ENCODE measurements around the gene SRP9.

Gene SRP9

DNA sequence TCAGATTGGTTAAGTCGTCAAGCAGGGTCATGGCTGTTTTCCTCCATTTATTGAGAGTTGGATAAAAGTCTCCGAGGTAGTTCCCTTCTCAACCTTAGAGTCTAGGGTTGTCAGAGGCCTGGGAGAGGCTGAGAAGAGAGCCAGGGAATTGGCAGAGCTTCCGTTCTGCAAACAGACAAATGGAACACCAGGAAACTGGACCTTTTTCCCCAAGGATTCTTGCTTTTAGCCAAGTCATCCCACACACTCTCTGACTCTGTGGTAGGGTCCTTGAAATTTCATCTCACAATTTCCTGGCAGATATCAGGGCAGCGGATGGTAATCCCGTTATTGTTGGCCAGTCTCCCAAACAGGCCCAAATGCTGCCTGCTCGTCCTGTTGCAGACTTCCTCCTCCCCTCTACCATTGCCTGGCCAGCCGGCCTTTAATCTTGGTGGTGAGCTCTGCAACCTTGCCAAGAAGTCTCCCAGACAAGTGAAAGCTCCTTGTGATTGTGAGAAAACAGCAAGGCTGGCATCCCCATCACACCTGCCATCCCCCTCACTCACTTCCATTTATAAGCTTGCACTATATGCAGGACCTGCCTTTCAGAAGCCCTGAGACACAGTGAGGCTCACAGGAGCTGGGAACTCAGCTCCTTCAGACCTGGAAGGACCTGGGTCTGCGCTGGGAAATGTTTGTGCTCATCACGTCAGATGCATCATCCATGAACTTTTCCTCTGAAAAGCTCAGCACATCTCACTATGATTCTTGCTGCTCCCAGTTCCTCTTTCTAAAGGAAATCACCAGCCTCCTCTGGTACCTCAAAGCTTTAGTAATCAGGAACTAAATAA is 13.7 kb upstream of the SRP9 start:
- no peaks in the 10 kb centered on the region for H3K9me3 Mint-ChIP-seq
- intact Hi-C loops (cut with micrococcal nuclease), result no loop called here
- no peak overlapping the region for H3K4me3 Mint-ChIP-seq
- H3K27ac Mint-ChIP-seq, result peak overlapping the region; percentile 80
- H3K27me3 Mint-ChIP-seq, result no peaks in the 10 kb centered on the region
- H3K4me1 Mint-ChIP-seq (ENCODE audit: low read depth), result peaks cover 18% of the 10 kb centered on the region
- no peaks in the 10 kb centered on the region for H3K36me3 Mint-ChIP-seq (ENCODE audit: low read depth)

DNA sequence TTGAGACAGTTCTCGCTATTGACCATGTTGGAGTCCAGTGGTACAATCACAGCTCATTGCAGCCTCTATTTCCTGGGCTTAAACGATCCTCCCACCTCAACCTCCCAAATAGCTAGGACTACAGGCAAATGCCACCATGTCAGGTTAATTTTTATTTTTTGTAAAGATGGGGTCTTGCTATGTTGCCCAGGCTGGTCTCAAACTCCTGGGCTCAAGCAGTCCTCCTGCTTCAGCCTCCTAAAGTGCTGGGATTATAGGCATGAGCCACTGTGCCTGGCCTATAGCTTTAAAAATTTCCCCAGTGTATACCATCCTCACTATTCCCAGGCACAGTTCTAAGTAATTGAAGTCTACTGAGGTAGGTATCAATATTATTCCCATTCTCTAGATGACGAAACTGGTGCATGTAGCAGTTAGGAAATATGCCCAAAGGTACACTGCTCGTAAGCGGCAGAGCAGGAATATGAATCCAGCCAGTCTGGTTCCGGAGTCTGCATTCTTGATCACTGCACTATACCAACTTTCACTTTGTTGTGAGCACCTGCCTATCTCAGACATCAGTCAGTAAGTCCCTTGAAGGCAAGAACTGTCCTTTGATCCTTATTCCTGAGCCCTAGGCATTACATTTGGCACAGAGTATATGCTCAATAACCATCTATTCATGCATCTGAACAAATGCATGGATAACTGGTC is 11.5 kb upstream of the SRP9 start:
- Mint-ChIP-seq H3K36me3 (ENCODE audit: low read depth) (no peaks in the 10 kb centered on the region), H3K27ac (peak overlapping the region; percentile 41), H3K4me3 (no peak overlapping the region), H3K27me3 (no peaks in the 10 kb centered on the region), H3K9me3 (no peaks in the 10 kb centered on the region), H3K4me1 (ENCODE audit: low read depth) (peaks cover 25% of the 10 kb centered on the region)
- intact Hi-C loops (cut with micrococcal nuclease), result no loop called here

DNA sequence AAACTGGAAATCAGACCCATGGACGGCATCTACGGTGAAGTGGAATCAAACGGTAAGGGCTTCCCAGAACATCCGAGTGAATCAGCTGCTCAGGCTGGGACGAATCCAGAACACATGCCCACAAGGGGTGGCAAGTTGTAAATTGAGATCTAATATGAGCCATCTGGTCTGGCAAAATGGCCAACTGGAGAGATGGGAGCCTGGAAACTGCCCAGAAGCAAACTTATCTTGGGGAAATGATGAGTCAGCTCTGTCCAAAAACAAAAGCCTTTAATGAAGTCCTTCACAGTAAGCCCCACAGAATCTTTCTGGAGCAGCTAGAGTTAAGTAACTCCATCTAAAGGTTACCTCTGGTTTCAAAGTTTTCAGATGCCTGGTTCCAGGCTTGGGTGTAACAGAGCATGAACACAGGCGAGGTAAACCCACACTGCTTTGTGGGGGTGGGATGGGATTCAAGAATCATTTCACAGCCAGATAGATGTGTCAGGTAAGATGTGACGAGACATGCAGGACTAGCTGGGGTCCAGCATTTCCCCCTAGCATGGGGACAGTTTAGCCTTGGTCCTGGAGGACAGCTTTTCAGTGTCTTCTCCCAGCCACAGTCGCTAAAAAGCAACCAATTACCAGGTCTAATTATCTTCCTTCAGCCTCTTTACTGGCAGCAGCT is 10.5 kb upstream of the SRP9 start:
- Mint-ChIP-seq H3K27ac (peak overlapping the region; percentile 41), H3K4me1 (ENCODE audit: low read depth) (peaks cover 25% of the 10 kb centered on the region), H3K9me3 (no peaks in the 10 kb centered on the region), H3K27me3 (no peaks in the 10 kb centered on the region), H3K4me3 (no peak overlapping the region), H3K36me3 (ENCODE audit: low read depth) (no peaks in the 10 kb centered on the region)
- intact Hi-C loops (cut with micrococcal nuclease), result no loop called here

GRCh38 chr1:225767634-225768540 is 9.7 kb upstream of the SRP9 start:
- H3K9me3 Mint-ChIP-seq, result no peaks in the 10 kb centered on the region
- H3K27me3 Mint-ChIP-seq, result no peaks in the 10 kb centered on the region
- peaks cover 25% of the 10 kb centered on the region for H3K4me1 Mint-ChIP-seq (ENCODE audit: low read depth)
- intact Hi-C loops (cut with micrococcal nuclease), result no loop called here
- H3K27ac Mint-ChIP-seq, result peak overlapping the region; percentile 41
- no peak overlapping the region for H3K4me3 Mint-ChIP-seq
- H3K36me3 Mint-ChIP-seq (ENCODE audit: low read depth), result no peaks in the 10 kb centered on the region

DNA sequence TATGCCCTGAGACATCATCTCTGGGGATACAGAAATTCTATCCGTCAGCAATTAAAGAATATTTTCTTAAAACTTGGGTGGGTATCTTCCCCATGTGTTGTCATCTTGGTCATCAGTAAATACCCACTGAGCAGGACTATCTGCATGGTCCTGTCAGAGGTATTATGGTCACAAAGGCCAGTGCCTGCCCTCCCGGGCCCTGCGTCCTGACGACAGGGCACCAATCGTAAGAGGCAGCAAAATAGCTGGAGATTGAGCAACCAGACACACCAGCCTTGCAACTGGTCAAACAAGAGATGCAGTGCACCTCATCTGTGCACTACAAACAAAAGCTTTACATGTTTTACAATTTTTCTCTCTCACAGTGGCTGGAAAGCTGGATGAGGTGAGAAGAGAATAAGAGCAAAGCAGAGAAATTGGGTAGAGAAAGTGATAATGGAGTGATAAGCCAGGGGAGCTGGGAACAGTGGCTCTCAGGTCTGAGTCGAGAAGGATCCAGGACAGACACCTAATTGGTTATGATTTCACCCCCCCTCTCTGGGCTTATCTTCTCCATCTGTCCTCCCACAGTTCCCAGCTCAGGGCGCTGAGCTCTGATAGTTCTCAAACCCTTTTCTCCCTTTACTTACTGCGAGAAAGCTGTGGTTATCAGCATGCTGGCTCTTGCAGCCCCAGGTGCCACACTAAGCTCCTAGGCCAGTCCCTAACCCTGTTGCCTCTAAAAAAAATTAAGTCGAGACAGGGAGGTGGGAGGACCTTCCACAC is 8.8 kb upstream of the SRP9 start:
- H3K36me3 Mint-ChIP-seq (ENCODE audit: low read depth), result no peaks in the 10 kb centered on the region
- H3K4me1 Mint-ChIP-seq (ENCODE audit: low read depth), result peaks cover 20% of the 10 kb centered on the region
- H3K4me3 Mint-ChIP-seq, result no peak overlapping the region
- H3K9me3 Mint-ChIP-seq, result no peaks in the 10 kb centered on the region
- intact Hi-C loops (cut with micrococcal nuclease), result no loop called here
- peaks cover 3% of the 10 kb centered on the region for H3K27me3 Mint-ChIP-seq
- H3K27ac Mint-ChIP-seq, result no peak overlapping the region

- no peak overlapping the region for H3K4me3 Mint-ChIP-seq
- intact Hi-C loops (cut with micrococcal nuclease), result loop anchor here (5.0 to 10.0 kb wide), 4 partner anchors 115 to 635 kb away; partner anchors contain the start of genes LEFTY1, PARP1 and TMEM63A
- H3K27ac Mint-ChIP-seq, result no peak overlapping the region
- no peaks in the 10 kb centered on the region for H3K9me3 Mint-ChIP-seq
- H3K4me1 Mint-ChIP-seq (ENCODE audit: low read depth), result peaks cover 15% of the 10 kb centered on the region
- peaks cover 3% of the 10 kb centered on the region for H3K27me3 Mint-ChIP-seq
- H3K36me3 Mint-ChIP-seq (ENCODE audit: low read depth), result no peaks in the 10 kb centered on the region
These were observed 7.9 kb upstream of the SRP9 start for GRCh38 chr1:225769687-225770086.

GRCh38 chr1:225770561-225771248 is 6.9 kb upstream of the SRP9 start:
- Mint-ChIP-seq H3K9me3 (no peaks in the 10 kb centered on the region), H3K4me1 (ENCODE audit: low read depth) (peaks cover 14% of the 10 kb centered on the region), H3K4me3 (no peak overlapping the region), H3K27me3 (peaks cover 3% of the 10 kb centered on the region), H3K36me3 (ENCODE audit: low read depth) (no peaks in the 10 kb centered on the region), H3K27ac (no peak overlapping the region)
- intact Hi-C loops (cut with micrococcal nuclease), result loop anchor here (5.0 to 10.0 kb wide), 4 partner anchors 114 to 634 kb away; partner anchors contain the start of genes LEFTY1, PARP1 and TMEM63A

DNA sequence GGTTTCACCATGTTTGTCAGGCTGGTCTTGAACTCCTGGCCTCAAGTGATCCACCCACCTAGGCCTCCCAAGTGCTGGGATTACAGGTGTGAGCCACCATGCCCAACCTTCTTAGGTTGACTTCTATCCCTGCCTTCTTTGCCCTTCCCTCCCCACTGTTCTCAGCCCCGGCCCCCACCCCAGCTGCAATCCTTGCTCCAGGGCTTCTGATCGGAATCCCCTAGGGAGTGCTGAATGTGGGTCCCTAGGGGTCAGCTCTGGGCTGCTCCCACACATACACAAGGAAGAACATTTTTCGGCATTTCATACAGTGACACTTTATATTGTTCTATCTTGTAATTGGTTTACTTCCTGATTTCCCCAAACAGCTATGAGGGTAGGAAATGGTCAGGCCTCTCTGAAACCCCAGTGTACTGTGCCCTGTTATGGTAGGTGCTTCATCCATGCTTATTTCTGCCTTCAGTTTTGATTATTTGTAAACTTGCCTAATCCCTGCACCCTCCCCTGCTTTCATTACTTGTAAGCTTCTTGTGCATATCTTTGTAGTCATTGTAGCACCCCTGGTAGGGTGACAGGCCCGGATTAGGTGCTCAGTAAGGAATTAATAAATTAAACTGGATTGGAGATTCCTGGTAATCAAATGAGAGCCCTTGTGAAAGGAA is 5.8 kb upstream of the SRP9 start:
- peaks cover 14% of the 10 kb centered on the region for H3K4me1 Mint-ChIP-seq (ENCODE audit: low read depth)
- no peak overlapping the region for H3K4me3 Mint-ChIP-seq
- intact Hi-C loops (cut with micrococcal nuclease), result loop anchor here (1.0 to 10.0 kb wide), 6 partner anchors 113 to 633 kb away; partner anchors contain the start of genes LEFTY1, PARP1 and TMEM63A
- peaks cover 3% of the 10 kb centered on the region for H3K27me3 Mint-ChIP-seq
- no peak overlapping the region for H3K27ac Mint-ChIP-seq
- no peaks in the 10 kb centered on the region for H3K9me3 Mint-ChIP-seq
- no peaks in the 10 kb centered on the region for H3K36me3 Mint-ChIP-seq (ENCODE audit: low read depth)

- Mint-ChIP-seq H3K36me3 (ENCODE audit: low read depth) (no peaks in the 10 kb centered on the region), H3K4me3 (no peak overlapping the region), H3K27ac (no peak overlapping the region), H3K4me1 (ENCODE audit: low read depth) (peaks cover 14% of the 10 kb centered on the region), H3K9me3 (no peaks in the 10 kb centered on the region), H3K27me3 (peaks cover 3% of the 10 kb centered on the region)
- intact Hi-C loops (cut with micrococcal nuclease), result loop anchor here (1.0 to 10.0 kb wide), 6 partner anchors 112 to 632 kb away; partner anchors contain the start of genes LEFTY1, PARP1 and TMEM63A
These were observed 5.3 kb upstream of the SRP9 start for GRCh38 chr1:225772323-225772768.

DNA sequence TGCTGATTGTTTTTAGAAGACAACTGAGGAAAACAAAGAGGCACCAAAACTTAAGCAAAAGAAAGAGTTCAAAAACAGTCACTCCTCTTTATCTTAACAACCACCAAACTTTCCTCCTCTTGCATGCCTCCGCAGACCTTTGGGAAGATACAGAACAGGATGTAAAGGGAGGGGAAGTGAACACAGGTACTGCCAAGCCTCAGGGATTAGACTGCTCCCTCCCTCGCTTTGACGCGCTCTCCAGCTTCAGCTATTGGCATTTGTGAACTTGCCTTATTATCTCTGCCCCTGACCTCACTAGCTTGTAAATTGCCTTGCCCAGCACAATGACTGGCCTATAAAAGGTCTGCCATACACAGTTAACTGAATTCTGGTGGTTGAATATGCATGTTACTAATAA is 4.8 kb upstream of the SRP9 start:
- Mint-ChIP-seq H3K27ac (no peak overlapping the region), H3K9me3 (no peaks in the 10 kb centered on the region), H3K4me3 (no peak overlapping the region), H3K4me1 (ENCODE audit: low read depth) (peaks cover 14% of the 10 kb centered on the region), H3K36me3 (ENCODE audit: low read depth) (no peaks in the 10 kb centered on the region), H3K27me3 (peaks cover 3% of the 10 kb centered on the region)
- intact Hi-C loops (cut with micrococcal nuclease), result loop anchor here (1.0 to 10.0 kb wide), 6 partner anchors 112 to 632 kb away; partner anchors contain the start of genes LEFTY1, PARP1 and TMEM63A

DNA sequence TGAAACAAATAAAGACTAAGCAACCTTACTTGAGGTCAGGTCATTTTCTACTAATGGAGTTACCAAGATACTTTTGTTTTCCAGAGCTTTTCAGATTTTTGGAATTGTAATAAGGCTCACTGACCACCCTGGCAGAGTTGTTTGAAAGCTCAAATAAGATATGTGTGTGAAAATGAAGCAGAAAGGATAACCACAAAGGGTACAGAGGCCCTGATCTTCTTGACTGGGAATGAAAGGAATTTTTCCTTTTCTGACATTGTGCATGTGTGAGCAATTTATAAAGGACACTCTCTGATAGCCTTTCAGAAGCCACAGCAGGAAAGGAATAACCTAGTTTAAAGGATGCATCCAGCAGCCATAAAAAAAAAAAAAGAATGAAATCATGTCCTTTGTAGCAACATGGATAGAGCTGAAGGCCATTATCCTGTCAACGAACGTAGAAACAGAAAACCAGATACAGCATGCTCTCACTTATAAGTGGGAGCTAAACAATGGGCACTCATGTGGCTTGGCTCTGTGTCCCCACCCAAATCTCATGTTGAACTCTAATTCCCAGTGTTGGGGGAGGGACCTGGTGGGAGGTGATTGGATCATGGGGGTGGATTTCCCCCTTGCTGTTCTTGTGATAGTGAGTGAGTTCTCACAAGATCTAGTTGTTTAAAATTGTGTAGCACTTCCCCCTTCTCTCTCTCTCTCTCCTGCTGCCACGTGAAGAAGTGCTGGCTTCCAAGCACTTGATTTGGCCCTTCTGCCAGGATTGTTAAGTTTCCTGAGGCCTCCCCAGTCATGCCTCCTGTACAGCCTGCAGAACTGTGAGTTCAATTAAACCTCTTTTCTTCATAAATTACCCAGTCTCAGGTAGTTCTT is 3.1 kb upstream of the SRP9 start:
- H3K9me3 Mint-ChIP-seq, result no peaks in the 10 kb centered on the region
- H3K27ac Mint-ChIP-seq, result no peak overlapping the region
- peaks cover 3% of the 10 kb centered on the region for H3K27me3 Mint-ChIP-seq
- H3K4me3 Mint-ChIP-seq, result no peak overlapping the region
- intact Hi-C loops (cut with micrococcal nuclease), result loop anchor here (5.0 to 10.0 kb wide), 6 partner anchors 38 to 630 kb away; partner anchors contain the start of genes EPHX1, LEFTY1, PARP1 and TMEM63A
- no peaks in the 10 kb centered on the region for H3K36me3 Mint-ChIP-seq (ENCODE audit: low read depth)
- H3K4me1 Mint-ChIP-seq (ENCODE audit: low read depth), result peaks cover 17% of the 10 kb centered on the region

Measured in dendritic cell treated with granulocyte-macrophage colony-stimulating factor and Interleukin-4, amounts not matched to agents 40 ng/mL and 50 ng/mL, for 4 days (primary cell).